WTC11 (cell line): ENCODE measurements around the gene SLC7A5. TPM values are rescaled to one million over a fixed set of nuclear protein-coding genes. Genes with fewer than 3 reads are reported as not detected.

Experiments
- ATAC-seq: fragments of 200-7000 bp; cut with Tn5 transposase; 2 replicates; pipeline ENCODE4 v1.10.0; 2021; ENCODE audit warnings: mild to moderate bottlenecking, moderate library complexity
- CTCF ChIA-PET: fragments of 300-600 bp; sonication (Branson Sonifier 250); formaldehyde crosslinking; loops from one replicate; lab custom pipeline; 2021; ENCODE audit warnings: antibody characterized with exemption; lab: Charles Lee
- POLR2A ChIA-PET: fragments of 350-600 bp; sonication (Branson Sonifier 250); formaldehyde crosslinking; loops from one replicate; lab custom pipeline; 2021; ENCODE audit warnings: antibody characterized with exemption; lab: Charles Lee
- DNase-seq: peaks from one replicate; pipeline ENCODE4 v3.0.0; 2021; ENCODE audit warnings: low spot score
- H3K27ac Mint-ChIP-seq: 2 replicates; pipeline ENCODE4 v1.8.0; 2021; ENCODE audit warnings: mixed read lengths
- H3K27me3 Mint-ChIP-seq: 2 replicates; pipeline ENCODE4 v1.8.0; 2021; ENCODE audit warnings: low read depth, mild to moderate bottlenecking, moderate library complexity, mixed read lengths
- H3K36me3 Mint-ChIP-seq: 2 replicates; pipeline ENCODE4 v1.8.0; 2021; ENCODE audit warnings: mixed read lengths
- H3K4me1 Mint-ChIP-seq: 2 replicates; pipeline ENCODE4 v1.8.0; 2022; ENCODE audit warnings: mixed read lengths
- H3K4me3 Mint-ChIP-seq: 2 replicates; pipeline ENCODE4 v1.8.0; 2021; ENCODE audit warnings: mild to moderate bottlenecking, moderate library complexity, mixed read lengths
- H3K9me3 Mint-ChIP-seq: 2 replicates; pipeline ENCODE4 v1.8.0; 2021; ENCODE audit warnings: mixed read lengths
- AR ChIP-seq: fragments of 250-450 bp; sonication (Bioruptor Pico); IDR thresholded peaks from 2 replicates; pipeline ENCODE4 v1.9.0; 2021; ENCODE audit warnings: mild to moderate bottlenecking
- ATF3 ChIP-seq: sonication (generic); formaldehyde crosslinking; conservative IDR thresholded peaks from 2 replicates; pipeline ENCODE4 v1.8.1; 2022; ENCODE audit warnings: mild to moderate bottlenecking, missing genetic modification reagents
- ATF6 ChIP-seq: sonication (generic); formaldehyde crosslinking; IDR thresholded peaks from 2 replicates; pipeline ENCODE4 v1.8.1; 2023; ENCODE audit warnings: mild to moderate bottlenecking, missing genetic modification reagents
- CREB1 ChIP-seq: sonication (generic); formaldehyde crosslinking; IDR thresholded peaks from 2 replicates; pipeline ENCODE4 v1.8.0; 2023; ENCODE audit warnings: mild to moderate bottlenecking, missing genetic modification reagents
- E2F1 ChIP-seq: sonication (generic); formaldehyde crosslinking; IDR thresholded peaks from 2 replicates; pipeline ENCODE4 v1.8.0; 2022; ENCODE audit warnings: mild to moderate bottlenecking, missing genetic modification reagents
- ERG ChIP-seq: fragments of 250-450 bp; sonication (Bioruptor Pico); IDR thresholded peaks from 2 replicates; pipeline ENCODE4 v1.8.0; 2021; ENCODE audit warnings: mild to moderate bottlenecking
- GRHL2 ChIP-seq: fragments of 250-450 bp; sonication (Bioruptor Pico); IDR thresholded peaks from 2 replicates; pipeline ENCODE4 v1.8.0; 2022; ENCODE audit warnings: mild to moderate bottlenecking, moderate library complexity; ENCODE audit not compliant: insufficient replicate concordance, severe bottlenecking
- GTF2I ChIP-seq: fragments of 250-450 bp; sonication (Bioruptor Pico); conservative IDR thresholded peaks from 2 replicates; pipeline ENCODE4 v1.4.0; 2021; ENCODE audit warnings: mild to moderate bottlenecking
- IRF1 ChIP-seq: sonication (generic); formaldehyde crosslinking; IDR thresholded peaks from 2 replicates; pipeline ENCODE4 v1.8.0; 2023; ENCODE audit warnings: missing genetic modification reagents
- MAX ChIP-seq: sonication (generic); formaldehyde crosslinking; IDR thresholded peaks from 2 replicates; pipeline ENCODE4 v1.8.0; 2022; ENCODE audit warnings: mild to moderate bottlenecking, missing genetic modification reagents
- MLX ChIP-seq: sonication (generic); formaldehyde crosslinking; IDR thresholded peaks from 2 replicates; pipeline ENCODE4 v1.8.1; 2023; ENCODE audit warnings: mild to moderate bottlenecking, missing genetic modification reagents, moderate library complexity
- NR3C1 ChIP-seq: sonication (generic); formaldehyde crosslinking; conservative IDR thresholded peaks from 2 replicates; pipeline ENCODE4 v1.8.1; 2023; ENCODE audit warnings: low read depth, mild to moderate bottlenecking, missing genetic modification reagents
- SMAD4 ChIP-seq: sonication (generic); formaldehyde crosslinking; IDR thresholded peaks from 2 replicates; pipeline ENCODE4 v1.8.0; 2022; ENCODE audit warnings: mild to moderate bottlenecking, missing genetic modification reagents
- TEAD4 ChIP-seq: sonication (generic); formaldehyde crosslinking; IDR thresholded peaks from 2 replicates; pipeline ENCODE4 v1.8.0; 2022; ENCODE audit warnings: mild to moderate bottlenecking, missing genetic modification reagents
- ZBTB43 ChIP-seq: sonication (generic); formaldehyde crosslinking; IDR thresholded peaks from 2 replicates; pipeline ENCODE4 v1.8.1; 2023; ENCODE audit warnings: mild to moderate bottlenecking, missing genetic modification reagents
- ZNF121 ChIP-seq: sonication (generic); formaldehyde crosslinking; IDR thresholded peaks from 2 replicates; pipeline ENCODE4 v1.8.0; 2023; ENCODE audit warnings: missing genetic modification reagents
- ZNF263 ChIP-seq: sonication (generic); formaldehyde crosslinking; IDR thresholded peaks from 2 replicates; pipeline ENCODE4 v1.8.1; 2022; ENCODE audit warnings: low read depth, mild to moderate bottlenecking, moderate library complexity, missing genetic modification reagents
- ZNF396 ChIP-seq: fragments of 250-450 bp; sonication (Bioruptor Pico); IDR thresholded peaks from 2 replicates; pipeline ENCODE4 v1.8.0; 2021; ENCODE audit warnings: mild to moderate bottlenecking, moderate library complexity, borderline replicate concordance
- ZNF671 ChIP-seq: fragments of 250-450 bp; sonication (Bioruptor Pico); IDR thresholded peaks from 2 replicates; pipeline ENCODE4 v1.8.0; 2021; ENCODE audit warnings: mild to moderate bottlenecking
- total RNA-seq: library from RNA; stranded (reverse); gene quantifications from 3 replicates; pipeline ENCODE4 v1.2.3, GENCODE V29; 2021

Gene SLC7A5
- total RNA-seq, 1 experiment from 2014 or later = 197 TPM

- H3K4me3 Mint-ChIP-seq = no peak overlapping the region
- CTCF ChIA-PET = interaction anchor here (1.2 to 1.5 kb wide), 2 partner anchors 15 to 56 kb away, joined by 3 to 5 read pairs; no protein-coding TSS in a partner anchor
- no peak for ATAC-seq
- POLR2A ChIA-PET = interaction anchor here (1.1 kb wide), 1 partner anchor 7 kb away, joined by 5 read pairs; no protein-coding TSS in a partner anchor
- peaks cover 16% of the 10 kb centered on the region for H3K36me3 Mint-ChIP-seq
- no peaks in the 10 kb centered on the region for H3K9me3 Mint-ChIP-seq
- H3K4me1 Mint-ChIP-seq = peaks cover 12% of the 10 kb centered on the region
- H3K27ac Mint-ChIP-seq = no peak overlapping the region
- TF ChIP-seq GTF2I (CRISPR knock-in tag) = no peak
- TF ChIP-seq GRHL2 (CRISPR knock-in tag) = no peak
- TF ChIP-seq ZNF671 (CRISPR knock-in tag) = no peak
- TF ChIP-seq ERG = no peak
- no peak for TF ChIP-seq SMAD4
- TF ChIP-seq ZNF263 (CRISPR knock-in tag) = no peak
- no peak for TF ChIP-seq ZNF121
- TF ChIP-seq AR (CRISPR knock-in tag) = no peak
- H3K27me3 Mint-ChIP-seq = no peaks in the 10 kb centered on the region
- no peak for DNase-seq
Observed at GRCh38 chr16:87834668-87835473, 34.4 kb downstream of the SLC7A5 start.

- ChIA-PET CTCF (interaction anchor here (1.2 kb wide), 1 partner anchor 55 kb away, joined by 3 read pairs; no protein-coding TSS in a partner anchor), POLR2A (no interaction called here)
- ATAC-seq (no peak), DNase-seq (no peak)
- Mint-ChIP-seq H3K4me1 (peaks cover 18% of the 10 kb centered on the region), H3K9me3 (no peaks in the 10 kb centered on the region), H3K27ac (no peak overlapping the region), H3K36me3 (peaks cover 16% of the 10 kb centered on the region), H3K27me3 (no peaks in the 10 kb centered on the region), H3K4me3 (no peak overlapping the region)
- TF ChIP-seq ZNF396 (CRISPR knock-in tag) (no peak), MLX (no peak), IRF1 (CRISPR knock-in tag) (no peak), E2F1 (CRISPR knock-in tag) (no peak)
Observed at GRCh38 chr16:87834005-87834667, 35.2 kb downstream of the SLC7A5 start.

- H3K4me3 Mint-ChIP-seq = no peak overlapping the region
- H3K27me3 Mint-ChIP-seq = no peaks in the 10 kb centered on the region
- peaks cover 16% of the 10 kb centered on the region for H3K36me3 Mint-ChIP-seq
- ChIA-PET POLR2A (no interaction called here), CTCF (interaction anchor here (1.2 kb wide), 1 partner anchor 55 kb away, joined by 3 read pairs; no protein-coding TSS in a partner anchor)
- peaks cover 24% of the 10 kb centered on the region for H3K4me1 Mint-ChIP-seq
- DNase-seq (no peak), ATAC-seq (no peak)
- H3K27ac Mint-ChIP-seq = 0 out of 2 replicates have a peak overlapping the region, but pooled peaks have one; percentile 15
- H3K9me3 Mint-ChIP-seq = no peaks in the 10 kb centered on the region
- TF ChIP-seq ATF6 = no peak
- no peak for TF ChIP-seq ATF3 (CRISPR knock-in tag)
- no peak for TF ChIP-seq NR3C1 (CRISPR knock-in tag)
- no peak for TF ChIP-seq MAX (CRISPR knock-in tag)
- TF ChIP-seq CREB1 = no peak
- TF ChIP-seq ZNF396 (CRISPR knock-in tag) = no peak
- no peak for TF ChIP-seq TEAD4 (CRISPR knock-in tag)
- TF ChIP-seq GRHL2 (CRISPR knock-in tag) = no peak
- TF ChIP-seq ZBTB43 (CRISPR knock-in tag) = no peak
Observed at GRCh38 chr16:87833548-87833947, 35.8 kb downstream of the SLC7A5 start.
